Erythroblast (primary cell): Measurements from ENCODE around the gene GRIN3B.

Source experiments
- DNase-seq, 2 experiments: peaks; one replicate each; lab custom pipeline; 2025; lab: John Stamatoyannopoulos, UW
- GATA1 ChIP-seq: IDR thresholded peaks from 2 replicates; pipeline ENCODE4 v1.6.1; 2011; ENCODE audit warnings: low read depth, mild to moderate bottlenecking, control low read depth, low read length, moderate library complexity
- POLR2A ChIP-seq: IDR thresholded peaks from 2 replicates; pipeline ENCODE4 v1.6.1; 2011; ENCODE audit warnings: mild to moderate bottlenecking, low read length

GRIN3B gene

DNA sequence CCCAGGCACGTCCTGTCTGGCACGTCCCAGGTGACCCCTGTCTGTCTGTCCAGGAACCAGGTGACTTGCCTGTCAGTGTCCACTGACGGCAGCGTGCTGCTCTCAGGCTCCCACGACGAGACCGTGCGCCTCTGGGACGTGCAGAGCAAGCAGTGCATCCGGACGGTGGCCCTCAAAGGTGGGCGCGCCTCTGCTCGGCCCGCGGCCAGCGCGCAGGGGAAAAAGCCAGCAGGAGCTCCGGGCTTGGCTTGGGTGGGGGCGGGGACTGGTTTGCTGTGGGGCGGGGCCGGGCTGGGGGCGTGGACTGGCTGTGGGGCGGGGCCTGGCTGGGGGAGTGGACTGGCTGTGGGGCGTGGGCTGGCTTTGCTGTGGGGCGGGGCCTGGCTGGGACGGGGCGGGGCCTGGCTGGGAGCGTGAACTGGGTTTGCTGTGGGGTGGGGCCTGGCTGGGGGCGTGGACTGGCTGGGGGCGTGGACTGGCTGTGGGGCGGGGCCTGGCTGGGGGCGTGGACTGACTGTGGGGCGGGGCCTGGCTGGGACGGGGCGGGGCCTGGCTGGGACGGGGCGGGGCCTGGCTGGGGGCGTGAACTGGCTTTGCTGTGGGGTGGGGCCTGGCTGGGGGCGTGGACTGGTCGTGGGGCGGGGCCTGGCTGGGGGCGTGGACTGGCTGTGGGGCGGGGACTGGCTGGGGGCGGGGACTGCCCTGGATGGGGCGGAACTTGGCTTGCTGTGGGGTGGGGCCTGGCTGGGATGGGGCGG lies 8.9 kb upstream of the GRIN3B start:
- no peak for TF ChIP-seq POLR2A
- no peak for TF ChIP-seq GATA1
- peak; percentile 82 to 83 for DNase-seq

DNA sequence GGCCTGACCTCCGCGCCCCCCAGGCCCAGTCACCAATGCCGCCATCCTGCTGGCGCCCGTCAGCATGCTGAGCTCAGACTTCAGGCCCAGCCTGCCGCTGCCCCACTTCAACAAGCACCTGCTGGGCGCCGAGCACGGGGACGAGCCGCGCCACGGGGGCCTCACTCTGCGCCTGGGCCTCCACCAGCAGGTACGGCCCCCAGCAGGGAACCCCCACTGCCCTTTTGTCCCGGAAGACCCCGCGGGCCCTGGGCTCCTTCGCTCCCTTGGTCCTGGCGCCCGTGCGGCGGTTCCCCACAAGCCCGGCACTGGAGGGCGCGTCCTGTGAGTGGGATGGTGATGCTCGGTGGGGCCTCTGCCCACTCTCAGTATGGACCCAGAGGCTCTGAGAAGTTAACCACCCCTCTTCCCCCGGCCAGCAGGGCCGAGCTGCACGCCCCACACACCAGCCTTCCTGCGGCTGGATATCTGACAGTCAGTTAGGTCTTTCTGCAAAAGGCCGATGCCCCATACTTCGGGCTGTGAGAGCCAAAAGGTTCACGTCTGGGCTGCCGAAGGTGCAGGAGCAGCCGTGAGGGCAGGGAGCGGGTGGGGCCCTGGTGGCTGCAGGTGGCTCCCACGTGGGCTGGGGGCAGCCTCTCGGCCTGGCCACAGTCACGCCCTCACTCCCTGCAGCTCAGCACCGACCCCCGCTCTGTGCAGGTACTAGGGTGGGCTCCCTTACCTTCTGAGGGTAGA lies 8.1 kb upstream of the GRIN3B start:
- DNase-seq, result no peak
- TF ChIP-seq POLR2A (no peak), GATA1 (no peak)

GRCh38 chr19:992670-993055 lies 7.6 kb upstream of the GRIN3B start:
- TF ChIP-seq GATA1 (no peak), POLR2A (no peak)
- no peak for DNase-seq

DNA sequence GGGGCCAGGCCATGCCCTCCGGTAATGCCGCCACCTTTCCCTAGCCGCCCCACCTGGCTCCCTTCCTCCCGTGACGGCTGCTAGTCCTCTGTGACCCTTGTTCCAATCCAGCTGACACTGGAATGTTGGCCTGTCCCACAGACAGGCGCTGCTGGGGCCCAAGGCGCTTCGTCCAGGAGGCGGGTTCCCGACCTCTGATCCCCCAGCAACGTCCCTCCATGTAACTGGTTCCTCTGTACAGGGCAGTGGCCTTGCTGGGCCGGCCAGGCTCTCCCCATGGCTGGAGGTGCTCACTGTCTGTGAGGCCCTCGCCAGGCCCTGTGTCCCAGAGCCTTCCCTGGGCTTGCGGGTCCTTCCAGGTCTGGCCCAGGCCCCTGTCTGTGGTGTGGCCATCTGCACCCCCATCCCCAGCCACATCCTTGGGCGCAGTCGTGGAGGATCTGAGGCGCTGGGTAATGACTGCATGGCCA lies 6.8 kb upstream of the GRIN3B start:
- DNase-seq, result no peak
- TF ChIP-seq GATA1, result no peak

- DNase-seq, result no peak
- TF ChIP-seq POLR2A (no peak), GATA1 (no peak)
Observed at GRCh38 chr19:993831-994393, 6.3 kb upstream of the GRIN3B start.

DNA sequence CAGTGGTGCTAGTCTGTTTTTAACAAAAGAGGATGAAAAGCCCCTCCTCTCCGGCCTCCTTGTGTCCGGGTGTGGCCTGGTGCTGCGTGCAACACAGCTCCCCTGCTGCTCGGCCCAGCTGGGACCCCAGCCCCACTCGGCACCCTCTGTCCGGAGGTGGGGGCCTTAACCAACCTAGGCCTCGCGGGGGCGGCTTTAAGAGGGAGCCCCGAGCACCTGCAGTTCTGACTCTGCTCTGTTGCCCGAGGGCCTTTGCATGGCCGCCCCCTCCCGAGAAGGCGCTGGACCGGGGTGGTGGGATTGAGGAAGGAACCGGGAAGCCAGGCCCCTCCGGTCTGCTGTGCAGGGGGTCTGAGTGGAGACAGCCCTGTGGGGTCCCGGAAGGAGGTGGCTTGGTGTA lies 5.7 kb upstream of the GRIN3B start:
- TF ChIP-seq POLR2A (no peak), GATA1 (no peak)
- DNase-seq, result no peak

DNA sequence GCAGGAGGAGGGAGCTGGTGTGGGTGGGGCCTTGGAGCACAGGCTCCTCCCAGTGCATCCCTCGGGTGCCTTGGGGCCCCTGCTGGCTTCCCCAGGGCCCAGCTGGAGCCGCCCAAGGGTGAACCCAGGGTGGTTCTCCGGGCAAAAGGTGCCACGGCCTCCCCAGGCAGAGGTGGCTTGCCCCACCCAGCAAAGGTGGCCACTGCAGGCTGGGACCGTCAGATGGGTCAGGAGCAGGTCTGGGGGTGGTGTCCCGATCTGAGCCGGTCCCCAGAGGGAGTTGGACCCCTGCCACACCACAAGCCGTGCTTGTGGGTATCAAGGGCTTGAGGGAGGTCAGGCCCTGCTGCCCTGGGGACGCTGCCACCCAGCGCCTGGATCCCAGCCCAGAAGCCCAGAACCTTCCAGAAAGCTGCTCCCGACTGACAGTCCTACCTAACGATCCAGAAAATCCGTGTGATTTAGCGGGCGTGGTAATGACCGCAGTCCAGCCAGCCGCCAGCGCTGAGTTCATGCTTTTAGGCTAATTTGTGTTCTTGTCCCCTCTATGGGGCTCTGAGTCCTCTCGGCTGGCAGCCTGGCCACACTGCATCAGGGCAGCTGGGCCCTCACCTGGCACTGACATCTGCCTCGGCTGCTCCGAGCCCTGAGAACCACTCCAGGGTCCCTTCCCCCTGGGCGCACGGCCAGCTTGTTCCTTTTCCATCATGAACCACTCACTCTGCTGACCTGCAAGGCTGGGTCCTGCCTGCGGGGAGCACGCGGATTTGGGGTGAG lies 5.0 kb upstream of the GRIN3B start:
- TF ChIP-seq POLR2A, result no peak
- TF ChIP-seq GATA1, result no peak
- DNase-seq, result no peak

GRCh38 chr19:996051-996838 lies 4.0 kb upstream of the GRIN3B start:
- peak; percentile 56 to 72 for DNase-seq
- no peak for TF ChIP-seq POLR2A

- no peak for DNase-seq
- TF ChIP-seq GATA1, result no peak
- TF ChIP-seq POLR2A, result no peak
Observed at GRCh38 chr19:998064-998463, 2.2 kb upstream of the GRIN3B start.

DNA sequence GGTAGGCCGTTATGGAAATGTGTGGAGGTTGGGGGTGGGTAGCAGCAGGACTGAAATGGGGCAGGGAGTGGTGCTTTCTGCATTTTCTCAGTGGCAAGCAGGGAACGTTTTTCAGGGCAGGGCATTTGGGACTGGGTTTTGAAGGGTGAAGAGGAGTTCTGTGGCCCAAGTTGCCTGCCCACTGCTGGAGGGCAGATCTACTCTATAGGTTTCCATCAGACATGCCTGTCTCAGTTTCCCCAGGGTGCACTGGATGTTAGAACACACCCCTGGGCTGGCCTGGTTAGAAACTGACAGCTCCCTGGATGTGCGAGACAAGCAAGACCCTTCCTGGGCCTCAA lies 870 bp upstream of the GRIN3B start:
- DNase-seq, result no peak
- no peak for TF ChIP-seq GATA1

DNA sequence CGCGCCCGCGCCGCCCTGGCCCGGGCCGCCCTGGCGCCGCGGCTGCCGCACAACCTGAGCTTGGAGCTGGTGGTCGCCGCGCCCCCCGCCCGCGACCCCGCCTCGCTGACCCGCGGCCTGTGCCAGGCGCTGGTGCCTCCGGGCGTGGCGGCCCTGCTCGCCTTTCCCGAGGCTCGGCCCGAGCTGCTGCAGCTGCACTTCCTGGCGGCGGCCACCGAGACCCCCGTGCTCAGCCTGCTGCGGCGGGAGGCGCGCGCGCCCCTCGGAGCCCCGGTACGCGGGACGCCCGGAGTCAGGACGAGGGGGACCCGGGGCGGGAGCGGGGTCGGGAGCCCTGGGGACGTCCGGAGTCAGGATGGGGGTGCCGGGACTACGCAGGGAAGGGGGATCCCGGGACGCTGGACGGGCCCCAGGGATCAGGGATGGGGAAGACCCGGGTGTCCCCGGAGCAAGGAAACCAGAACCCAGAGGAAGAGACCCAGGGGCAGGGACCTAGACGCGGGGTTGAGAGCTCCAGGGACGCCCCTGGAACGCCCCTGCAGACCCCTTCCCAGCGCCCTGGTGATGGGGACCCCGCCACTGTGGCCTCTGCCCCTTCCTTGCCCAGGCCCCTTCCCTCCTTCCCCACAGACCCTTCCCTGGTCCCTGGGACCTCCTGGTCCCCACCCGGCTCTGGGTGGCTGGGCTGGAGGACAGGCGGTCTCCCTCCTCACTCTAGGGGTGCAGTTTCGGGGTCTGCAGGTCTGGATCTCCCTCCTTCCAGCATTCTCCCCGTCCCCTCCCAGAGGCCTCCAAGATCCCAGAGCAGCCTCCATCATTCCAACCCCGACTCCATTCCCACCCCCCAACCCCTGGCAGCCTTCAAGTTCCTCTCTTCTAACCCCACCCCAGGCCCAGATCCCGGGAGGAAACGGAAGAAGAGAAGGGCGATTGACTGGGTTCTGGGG lies 645 bp downstream of the GRIN3B start:
- TF ChIP-seq POLR2A (no peak), GATA1 (no peak)
- no peak for DNase-seq

GRCh38 chr19:1001538-1002166 lies 1.4 kb downstream of the GRIN3B start:
- no peak for TF ChIP-seq GATA1
- TF ChIP-seq POLR2A, result no peak
- DNase-seq, result peak; percentile 54 to 78
